Heart right ventricle (tissue), 16 donors: ENCODE measurements around the gene ZNRF1. TPM values are rescaled to one million over a fixed set of nuclear protein-coding genes. Genes with fewer than 3 reads are reported as not detected.
A peak's percentile ranks its signal among the peaks of the same experiment; 100 is the strongest.
"Not testable (repeated sequence)": the region's sequence is repeated elsewhere in the genome, so short reads cannot be mapped to it uniquely, and the experiment has no call there.

ENCODE experiments used
- ATAC-seq, 8 donors: fragments of 200-7000 bp; cut with Tn5 transposase; one replicate each; pipeline ENCODE4 v1.9.1; 2020; ENCODE audit warnings: mild to moderate bottlenecking in 8 of 8, moderate library complexity in 8 of 8, moderate number of reproducible peaks in 1 of 8
- DNase-seq, 2 donors: peaks; one replicate each; pipeline ENCODE4 v3.0.0-alpha.2; 2020
- H3K27ac ChIP-seq, 10 donors: fragments of 200-600 bp; sonication (generic) in 2 of 10; one replicate each; pipeline versions ENCODE4 v1.5.0 to v1.8.0; 2020 to 2022; ENCODE audit warnings: mild to moderate bottlenecking in 3 of 10
- H3K27me3 ChIP-seq, 7 donors: fragments of 200-600 bp; one replicate each; pipeline ENCODE4 v1.8.0; 2021 to 2022; ENCODE audit warnings: mild to moderate bottlenecking in 2 of 7
- H3K36me3 ChIP-seq, 9 donors: fragments of 200-600 bp; sonication (generic) in 1 of 9; one replicate each; pipeline versions ENCODE4 v1.5.0 to v1.8.0; 2020 to 2022; ENCODE audit warnings: mild to moderate bottlenecking in 2 of 9
- H3K4me1 ChIP-seq, 9 donors: fragments of 200-600 bp; sonication (generic) in 1 of 9; one replicate each; pipeline versions ENCODE4 v1.5.0 to v1.8.0; 2020 to 2022; ENCODE audit warnings: mild to moderate bottlenecking in 4 of 9
- H3K4me3 ChIP-seq, 10 donors: fragments of 200-600 bp; sonication (generic) in 2 of 10; one replicate each; pipeline versions ENCODE4 v1.5.0 to v1.8.0; 2020 to 2022; ENCODE audit warnings: mild to moderate bottlenecking in 7 of 10, moderate library complexity in 2 of 10
- H3K9me3 ChIP-seq, 11 donors: fragments of 200-600 bp in 10 of 11; sonication (generic) in 2 of 11; one replicate each; pipeline versions ENCODE4 v1.5.0 to v1.8.0; 2013 to 2022; ENCODE audit warnings: mild to moderate bottlenecking in 2 of 11, control low read depth in 1 of 11, moderate library complexity in 1 of 11
- CTCF ChIP-seq, 9 donors: fragments of 200-600 bp; sonication (generic) in 2 of 9; IDR thresholded peaks; one replicate each; pipeline versions ENCODE4 v1.5.0 to v1.8.0; 2021 to 2022; ENCODE audit warnings: antibody characterized with exemption in 9 of 9, mild to moderate bottlenecking in 5 of 9, moderate library complexity in 1 of 9
- WGBS, 2 donors: extraction: QIAGEN DNeasy Blood & Tissue Kit; methylation state at CpG; one replicate each; pipeline ENCODE4 v1.1.7; 2013; ENCODE audit warnings: inconsistent platforms in 1 of 2; 5-methylcytosine and 5-hydroxymethylcytosine counted together
- intact Hi-C, 10 donors: fragments of 100-400 bp; cut with DNase I; formaldehyde crosslinking; loops; one replicate each; pipeline versions ENCODE4 v1.11.1 to v1.14.2; 2022
- polyA plus RNA-seq, 2 donors: library from polyadenylated mRNA; stranded (reverse); fragments of 200-250 nt; gene quantifications; one replicate each; pipeline ENCODE4 v1.2.3, GENCODE V29; 2013
- total RNA-seq, 10 donors: library from RNA; stranded (reverse); fragmentation: NEBNext Ultra II Directional in 3 of 10; extraction: Animal tissue kit (Norgen Biotek cat#: 25700) in 3 of 10; gene quantifications; one replicate each; pipeline versions ENCODE4 v1.2.1 to v1.2.4, GENCODE V29; 2021 to 2023
- donor health status: Arrhythmogenic right ventricular cardiomyopathy.
- donor health status: ischemic (EF 13 %, LVEDD 7.1; RV severe dilation, severe dysfunction).
- donor health status: healthy with polysubstance abuse.
- donor health status: DM: no; HTN: yes; CAD: no.
- donor health status: DM: no; HTN: no; CAD: no.
- donor health status: ischemic (EF 25% LVEDD 6.9; RV normal size, moderate dysfunction).
- donor health status: ischemic (EF 25% LVEDD 5.7; RV mildly dilated, moderate dysfunction).
- donor health status: healthy.
- donor health status: DM: yes; HTN: yes; CAD: no.
- donor health status: Ischemic cardiomyopathy.
- donor health status: ischemic (EF 35%, LVEDD 5.7; RV mildly dilated, moderate dysfunction).
- donor health status: nonischemic (EF 11% LVEDD 7.7; RV severe dilation, severe dysfunction).
- donor health status: DM: yes; HTN: yes; CAD: no.
- donor health status: PGD.
- donor health status: ischemic (EF 29% LVEDD 5.4; RV normal size, mild dysfunction).
- donor health status: nonischemic (EF 23%, LVEDD 6.1; RV moderate dilation, normal function).

Gene ZNRF1
- total and polyA plus RNA-seq, 12 donors = 13.1 to 30.8 (median 20.8) TPM

- no peak for ATAC-seq
- Histone ChIP-seq H3K27ac (no peak overlapping the region), H3K36me3 (peaks cover 0 to 10% (median 1%) of the 10 kb centered on the region in 9 donors), H3K27me3 (no peaks in the 10 kb centered on the region), H3K4me1 (peaks cover 16 to 64% (median 43%) of the 10 kb centered on the region in 9 donors), H3K9me3 (no peaks in the 10 kb centered on the region), H3K4me3 (no peak overlapping the region)
- no peak for DNase-seq
- intact Hi-C loops = no loop called here
- 85 to 86% methylated on average over 8 of the region's 8 CpGs for WGBS, 2 donors
- no peak for TF ChIP-seq CTCF (IDR thresholded peaks at IDR 0.05)
These were observed 90.1 kb downstream of the ZNRF1 start for GRCh38 chr16:75088934-75089333.

- Histone ChIP-seq H3K27me3 (no peaks in the 10 kb centered on the region), H3K36me3 (peaks cover 0 to 16% (median 4%) of the 10 kb centered on the region in 9 donors), H3K9me3 (no peaks in the 10 kb centered on the region), H3K4me1 (peaks cover 16 to 61% (median 40%) of the 10 kb centered on the region in 9 donors), H3K27ac (no peak overlapping the region), H3K4me3 (no peak overlapping the region)
- no peak for DNase-seq
- TF ChIP-seq CTCF (IDR thresholded peaks at IDR 0.05) = no peak
- intact Hi-C loops = no loop called here
- 75 to 80% methylated on average over 6 of the region's 6 CpGs for WGBS, 2 donors
- ATAC-seq = no peak
These were observed 90.8 kb downstream of the ZNRF1 start for GRCh38 chr16:75089486-75090202.

GRCh38 chr16:75090899-75091298, 92.1 kb downstream of the ZNRF1 start:
- H3K27ac ChIP-seq, H3K4me3 ChIP-seq, H3K9me3 ChIP-seq, intact Hi-C loops, H3K27me3 ChIP-seq, ATAC-seq, DNase-seq: not testable (repeated sequence)
- WGBS, 2 donors = 86 to 88% methylated on average over 6 of the region's 6 CpGs
- peaks cover 16 to 61% (median 39%) of the 10 kb centered on the region in 9 donors for H3K4me1 ChIP-seq
- peaks cover 0 to 24% (median 4%) of the 10 kb centered on the region in 9 donors for H3K36me3 ChIP-seq

- ATAC-seq, H3K9me3 ChIP-seq, DNase-seq, H3K4me3 ChIP-seq, H3K27me3 ChIP-seq, H3K27ac ChIP-seq, intact Hi-C loops: not testable (repeated sequence)
- 53 to 62% methylated on average over 3 of the region's 3 CpGs for WGBS, 2 donors
- Histone ChIP-seq H3K4me1 (peaks cover 16 to 54% (median 32%) of the 10 kb centered on the region in 9 donors), H3K36me3 (peaks cover 0 to 30% (median 4%) of the 10 kb centered on the region in 9 donors)
These were observed 92.8 kb downstream of the ZNRF1 start for GRCh38 chr16:75091619-75092018.

GRCh38 chr16:75092777-75093176, 94.0 kb downstream of the ZNRF1 start:
- peaks cover 0 to 31% (median 4%) of the 10 kb centered on the region in 9 donors for H3K36me3 ChIP-seq
- ATAC-seq (peak in 4 of 8 donors; percentile 17 to 50 (median 42)), DNase-seq (no peak)
- 53 to 57% methylated on average over 7 of the region's 7 CpGs for WGBS, 2 donors
- H3K4me1 ChIP-seq = peaks cover 8 to 48% (median 25%) of the 10 kb centered on the region in 9 donors
- no peak for TF ChIP-seq CTCF (IDR thresholded peaks at IDR 0.05)
- H3K27me3 ChIP-seq = no peaks in the 10 kb centered on the region
- intact Hi-C loops = no loop called here
- peak overlapping the region in 3 of 10 donors; percentile 9 to 32 (median 16) for H3K27ac ChIP-seq
- H3K9me3 ChIP-seq = no peaks in the 10 kb centered on the region
- no peak overlapping the region for H3K4me3 ChIP-seq
